ENCODE measurements around the gene ABHD6. TPM values are rescaled to one million over a fixed set of nuclear protein-coding genes. Genes with fewer than 3 reads are reported as not detected.

The ABHD6 gene
- total and polyA plus RNA-seq, 9 of the 15 experiments (the other 6 are each of a cell fraction or from before 2014, with no cell fraction given): 0.53 to 3.6 (median 2.5) TPM

DNA sequence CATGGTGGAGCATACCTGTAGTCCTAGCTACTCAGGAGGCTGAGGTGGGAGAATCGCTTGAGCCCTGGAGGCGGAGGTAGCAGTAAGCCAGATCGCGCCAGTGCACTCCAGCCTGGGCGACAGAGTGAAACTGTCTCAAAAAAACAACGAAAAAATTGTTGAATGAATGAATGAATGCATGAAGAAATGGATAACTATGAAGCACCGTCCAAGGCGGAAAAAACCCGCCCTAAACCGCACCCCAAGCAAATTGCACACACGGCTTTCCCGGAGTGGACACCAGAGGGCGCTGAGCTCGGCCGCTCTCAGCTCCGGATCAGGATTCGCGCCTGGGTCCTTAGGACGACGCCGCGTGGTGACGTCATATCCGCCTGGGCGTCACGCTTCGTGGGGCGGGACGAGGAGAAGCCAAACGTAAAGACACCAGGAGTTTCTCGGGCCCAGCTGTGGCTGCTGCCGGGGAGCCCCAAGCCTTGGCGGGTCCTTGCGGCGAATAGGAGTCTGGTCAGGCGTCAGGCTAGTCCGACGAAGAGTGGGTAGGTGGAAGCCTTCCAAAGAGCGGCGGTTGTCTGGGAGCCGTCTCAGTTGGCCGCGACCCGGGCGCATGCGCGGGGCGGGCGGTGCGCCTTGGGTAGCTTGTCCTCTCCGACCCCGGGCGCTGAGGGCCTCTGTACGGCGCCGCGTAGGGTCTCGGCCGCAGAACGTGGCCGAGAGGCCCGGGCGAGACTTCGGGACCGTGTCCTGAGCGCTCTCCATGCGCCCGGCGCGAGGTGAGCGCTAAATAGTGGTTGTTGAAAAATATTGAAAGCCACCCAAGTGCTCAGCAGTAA lies 68.5 kb downstream of the ABHD6 start, which contains the start of the genes HTD2 and RPP14 (continued):
- TF ChIP-seq HIVEP1 (CRISPR knock-in tag; IDR thresholded peaks at IDR 0.05) (no peak), XRCC3 (IDR thresholded peaks at IDR 0.05) (no peak), SRSF1 (IDR thresholded peaks at IDR 0.05; ENCODE audit: low read depth, low read length) (no peak), CBFA2T2 (conservative IDR thresholded peaks at IDR 0.05) (no peak), ZBTB12 (CRISPR knock-in tag; IDR thresholded peaks at IDR 0.05) (peak; percentile 92), ZNF668 (CRISPR knock-in tag; IDR thresholded peaks at IDR 0.05) (no peak), CHD7 (IDR thresholded peaks at IDR 0.05; ENCODE audit: low read depth, low read length) (no peak), CCAR2 (IDR thresholded peaks at IDR 0.05; ENCODE audit: low read depth, low read length) (no peak), CAMTA2 (CRISPR knock-in tag; conservative IDR thresholded peaks at IDR 0.05) (0 out of 2 replicates have a peak, but pooled peaks have one; percentile 61), TCF7L2 (IDR thresholded peaks at IDR 0.05; ENCODE audit: low read depth, low read length) (no peak), FOS (IDR thresholded peaks at IDR 0.05; ENCODE audit: extremely low read depth, insufficient read length) (no peak)

All from K562 (cell line).